Testis (tissue), 2 donors: ENCODE measurements around the gene LCT.

Source experiments
- CTCF ChIP-seq, 3 experiments: fragments of 450-650 bp in 2 of 3; fragments of 200-600 bp in 1 of 3; sonication (generic) in 1 of 3; IDR thresholded peaks; one replicate each; pipeline ENCODE4 v1.5.1; 2016 to 2019; ENCODE audit warnings: antibody characterized with exemption in 3 of 3, mild to moderate bottlenecking in 2 of 3, moderate library complexity in 1 of 3
- POLR2A ChIP-seq: fragments of 450-650 bp; IDR thresholded peaks from one replicate; pipeline ENCODE4 v1.6.1; 2017; ENCODE audit warnings: antibody characterized with exemption, mild to moderate bottlenecking, moderate library complexity

GRCh38 chr2:135797497-135798274 lies 39.3 kb downstream of the LCT start:
- TF ChIP-seq CTCF (IDR thresholded peaks at IDR 0.05) (peak; percentile 58 to 91 (median 73)), POLR2A (no peak)
